ENCODE data around the gene PDK2.

The PDK2 gene

GRCh38 chr17:50094753-50095619, at the start of gene PDK2:
TSS of gene PDK2 (plus strand) at chr17:50095351. CDS start at chr17:50095436, 85 bp downstream.
- peak; percentile 94 for DNase-seq

- no peak for DNase-seq
Measured at GRCh38 chr17:50046179-50046578, 49.0 kb upstream of the PDK2 start.

- no peak for DNase-seq
Measured at GRCh38 chr17:50046667-50047066, 48.5 kb upstream of the PDK2 start.

GRCh38 chr17:50047083-50047482, 48.1 kb upstream of the PDK2 start:
- DNase-seq, result no peak

- DNase-seq, result peak in 1 of 2 donors; percentile 23
Measured at GRCh38 chr17:50047488-50048126, 47.5 kb upstream of the PDK2 start.

- no peak for DNase-seq
Measured at GRCh38 chr17:50048146-50048720, 46.9 kb upstream of the PDK2 start.

- no peak for DNase-seq
Measured at GRCh38 chr17:50048988-50049387, 46.2 kb upstream of the PDK2 start.

GRCh38 chr17:50049636-50050035, 45.5 kb upstream of the PDK2 start:
- no peak for DNase-seq

GRCh38 chr17:50050431-50051032, 44.6 kb upstream of the PDK2 start:
- DNase-seq, result no peak

- DNase-seq, result no peak
Measured at GRCh38 chr17:50051082-50051576, 44.0 kb upstream of the PDK2 start.

GRCh38 chr17:50051606-50052005, 43.5 kb upstream of the PDK2 start:
- DNase-seq, result no peak

- DNase-seq, result no peak
Measured at GRCh38 chr17:50052241-50052796, 42.8 kb upstream of the PDK2 start.

GRCh38 chr17:50052822-50053653, 42.1 kb upstream of the PDK2 start:
- no peak for DNase-seq

- no peak for DNase-seq
Measured at GRCh38 chr17:50053654-50053960, 41.5 kb upstream of the PDK2 start.

- DNase-seq, result no peak
Measured at GRCh38 chr17:50055055-50055425, 40.1 kb upstream of the PDK2 start.

- peak; percentile 21 to 53 for DNase-seq
Measured at GRCh38 chr17:50055426-50056216, 39.5 kb upstream of the PDK2 start, which contains the start of gene ITGA3. TSS of gene ITGA3 (plus strand) at chr17:50056110. CDS start at chr17:50056440, 330 bp downstream.

GRCh38 chr17:50056217-50056960, 38.8 kb upstream of the PDK2 start:
- no peak for DNase-seq

GRCh38 chr17:50056961-50057330, 38.2 kb upstream of the PDK2 start:
- no peak for DNase-seq

GRCh38 chr17:50057521-50057991, 37.6 kb upstream of the PDK2 start:
- DNase-seq, result no peak

- DNase-seq, result no peak
Measured at GRCh38 chr17:50058296-50058953, 36.7 kb upstream of the PDK2 start.

Measured in inflammatory macrophage treated with lipopolysaccharide for 1 hour (primary cell).